ENCODE measurements around the gene ICE1.
A peak's percentile ranks its signal among the peaks of the same experiment; 100 is the strongest.
"Not testable (repeated sequence)": the region's sequence is repeated elsewhere in the genome, so short reads cannot be mapped to it uniquely, and the experiment has no call there.

Gene ICE1, protein sequence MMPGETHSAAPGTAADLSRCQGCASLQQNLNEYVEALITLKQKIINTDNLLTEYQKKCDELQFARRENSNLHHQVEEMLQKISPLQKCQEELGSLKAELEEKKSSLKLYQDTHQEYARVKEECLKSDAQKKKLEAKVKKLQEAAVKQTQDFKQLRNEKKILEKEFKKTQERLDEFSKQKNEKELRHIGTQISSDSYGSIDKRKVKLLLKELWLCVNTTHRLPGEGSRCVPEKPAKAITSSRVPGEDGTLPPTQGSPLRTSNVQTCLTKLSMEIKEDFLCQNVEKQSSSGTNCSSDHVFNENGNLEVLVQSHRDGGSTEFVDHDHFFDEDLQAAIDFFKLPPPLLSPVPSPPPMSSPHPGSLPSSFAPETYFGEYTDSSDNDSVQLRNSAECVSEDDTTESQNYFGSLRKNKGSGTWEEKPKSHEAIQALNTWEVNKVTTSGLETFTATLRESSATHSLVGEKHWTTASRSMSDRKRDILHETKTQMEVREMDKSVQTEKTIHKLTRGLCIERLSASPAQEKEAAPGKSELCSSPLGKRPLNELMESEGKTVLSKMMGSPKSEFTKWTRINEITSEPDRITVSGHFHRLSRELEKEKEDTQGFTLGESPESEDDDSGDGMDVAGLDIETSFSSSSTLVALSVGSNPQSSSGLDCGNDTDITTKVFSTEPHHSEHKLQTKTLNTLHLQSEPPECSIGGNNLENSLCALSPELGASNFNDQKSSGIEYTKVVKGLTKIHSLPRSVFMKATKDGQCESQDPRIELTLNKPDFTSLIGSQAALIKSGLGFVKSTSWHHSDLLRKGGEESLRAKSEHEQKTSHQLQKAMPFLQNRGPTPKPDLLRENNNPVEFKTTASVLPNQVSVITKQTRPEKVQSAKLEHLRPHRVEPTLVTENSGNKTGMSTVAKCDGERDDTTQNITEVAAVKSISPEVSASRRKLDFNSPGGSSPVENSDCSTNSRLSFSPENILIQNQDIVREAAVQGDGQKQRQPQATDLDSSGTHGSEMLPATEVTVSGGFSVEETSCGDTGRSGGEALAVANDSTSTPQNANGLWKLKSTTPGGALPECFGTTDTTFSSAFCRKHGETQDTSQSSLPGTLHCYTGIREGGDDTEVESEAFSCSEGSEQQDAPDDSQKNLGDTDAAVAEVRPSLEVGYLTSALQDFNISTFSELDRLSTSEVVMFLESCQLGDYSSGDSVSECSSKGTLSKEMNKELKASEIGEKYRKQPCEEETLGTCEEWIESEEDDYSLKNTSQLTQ (N-terminal part only)

DNA sequence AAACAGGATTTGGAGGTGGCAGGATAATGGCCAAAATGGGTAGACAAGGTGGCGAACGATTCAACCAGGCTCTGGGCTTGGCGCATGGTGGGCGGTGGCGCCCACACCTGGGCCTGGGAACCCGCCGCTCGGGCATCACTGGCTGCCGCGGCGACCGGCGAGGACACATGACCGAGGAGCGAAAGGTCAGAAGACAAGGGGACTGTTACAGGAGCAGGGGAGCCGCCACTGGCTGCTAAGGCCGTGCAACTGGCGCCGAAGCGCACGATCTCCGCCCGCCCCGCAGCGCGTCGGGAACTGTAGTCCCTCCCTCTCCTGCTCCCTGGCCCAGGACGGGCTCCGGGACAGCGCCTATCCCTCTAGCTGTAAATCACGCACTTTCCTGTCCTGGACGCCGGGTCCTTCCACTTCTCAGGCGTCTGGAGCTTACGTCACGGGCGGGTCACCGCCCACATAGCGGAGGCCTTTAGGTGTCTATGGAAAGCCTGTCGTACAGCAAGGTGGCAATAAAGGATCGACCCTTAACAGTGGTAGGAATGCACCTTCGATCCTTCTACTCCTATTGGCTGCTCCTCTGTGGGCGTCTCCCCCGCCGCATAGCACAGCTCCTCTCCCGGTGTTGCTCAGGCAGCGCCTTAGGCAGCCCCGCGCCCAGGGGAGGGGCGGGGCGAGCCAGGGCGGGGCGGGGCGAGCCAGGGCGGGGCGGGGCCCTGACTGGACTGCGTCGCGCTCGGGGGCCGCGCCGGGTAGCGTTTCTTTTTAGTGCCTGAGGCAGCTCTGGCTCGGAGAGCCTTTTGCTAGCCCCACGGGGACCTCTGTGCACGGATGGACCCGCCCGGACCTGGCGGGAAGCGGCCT lies at the start of gene ICE1:
TSS of gene ICE1 (plus strand) at position 717 of the 858 bp plus-strand sequence. CDS start 239 bp downstream, outside the sequence.
- peak; percentile 97 for DNase-seq

DNA sequence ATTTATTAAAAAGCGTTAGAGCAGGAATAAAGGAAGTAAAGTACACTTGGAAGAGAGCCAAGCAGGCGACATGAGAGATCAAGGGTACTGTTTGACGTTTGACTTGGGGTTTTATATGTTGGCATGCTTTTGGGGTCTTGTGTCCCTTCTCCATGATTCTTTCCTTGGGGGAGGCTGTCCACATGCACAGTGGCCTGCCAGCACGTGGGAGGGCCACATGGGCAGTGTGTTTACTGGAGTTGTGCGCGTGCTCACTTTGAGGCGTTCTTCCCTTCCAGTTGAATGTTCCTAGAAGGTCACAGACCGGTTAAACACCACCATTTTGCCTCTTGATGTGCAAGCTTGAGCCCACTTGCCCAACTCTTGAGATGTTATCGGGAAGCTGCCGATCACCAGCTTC lies 49.5 kb upstream of the ICE1 start:
- DNase-seq = no peak

DNA sequence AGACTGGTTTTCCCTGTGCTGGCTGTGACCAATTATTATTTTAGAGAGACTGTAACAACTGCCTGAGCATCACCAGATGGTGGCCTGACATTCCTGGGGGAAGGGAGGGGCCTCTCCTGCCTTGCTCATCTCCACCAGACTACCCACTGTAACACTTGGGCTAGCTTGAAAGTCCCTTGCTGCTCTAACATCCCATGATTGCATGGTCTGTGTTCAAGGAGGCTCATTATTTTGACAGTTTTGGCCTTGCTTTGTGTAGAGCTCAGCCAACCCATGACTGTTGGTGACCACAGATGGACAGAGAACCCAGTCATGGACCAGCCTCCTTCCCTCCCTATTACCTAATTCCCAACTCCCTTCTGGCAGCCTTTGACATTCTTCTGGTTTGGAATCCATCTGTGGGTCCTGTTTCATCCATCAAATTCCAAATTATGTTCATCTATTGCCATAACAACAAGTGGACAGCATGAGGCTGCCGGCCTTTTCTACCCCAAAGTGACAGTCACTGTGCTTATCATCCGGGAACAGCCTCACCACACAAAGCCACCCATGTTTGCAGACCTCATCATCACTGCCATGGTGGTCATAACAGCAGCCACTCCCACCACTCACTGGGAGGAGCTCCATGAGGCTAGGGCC lies 49.0 kb upstream of the ICE1 start:
- no peak for DNase-seq

DNA sequence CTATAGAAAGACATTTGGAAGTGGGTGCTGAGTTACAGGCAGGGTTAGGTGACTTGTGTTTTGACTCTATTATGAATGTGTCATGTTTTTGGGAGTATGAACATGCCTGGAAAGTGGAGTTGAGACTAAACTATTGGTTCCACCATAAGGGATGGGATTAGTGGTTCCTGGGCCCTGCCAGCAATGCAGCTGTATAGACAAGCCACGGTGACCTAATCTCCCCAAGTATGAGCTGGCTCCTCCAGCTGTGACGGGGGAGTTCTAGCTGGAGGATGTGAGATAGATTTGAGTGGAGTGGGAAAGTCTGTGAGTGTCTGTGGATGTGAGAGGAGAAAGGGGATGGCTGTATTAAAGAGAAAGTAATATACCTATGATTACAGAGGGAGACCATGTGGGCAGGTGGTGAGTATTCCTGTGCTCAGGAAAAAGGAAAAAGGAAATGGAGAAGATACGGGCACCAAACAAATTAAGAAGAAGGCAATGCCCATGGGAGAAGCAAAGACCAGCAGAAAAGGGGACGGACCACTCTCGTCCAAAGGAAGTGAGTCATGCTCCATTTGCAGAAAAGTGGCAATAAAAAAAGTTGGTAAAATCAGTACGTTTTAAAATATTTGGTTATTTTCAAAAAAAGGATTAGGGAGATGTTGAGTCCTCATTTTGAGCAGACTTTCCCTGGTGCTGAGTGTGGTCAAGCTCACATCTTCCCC lies 48.3 kb upstream of the ICE1 start:
- peak; percentile 47 for DNase-seq

DNA sequence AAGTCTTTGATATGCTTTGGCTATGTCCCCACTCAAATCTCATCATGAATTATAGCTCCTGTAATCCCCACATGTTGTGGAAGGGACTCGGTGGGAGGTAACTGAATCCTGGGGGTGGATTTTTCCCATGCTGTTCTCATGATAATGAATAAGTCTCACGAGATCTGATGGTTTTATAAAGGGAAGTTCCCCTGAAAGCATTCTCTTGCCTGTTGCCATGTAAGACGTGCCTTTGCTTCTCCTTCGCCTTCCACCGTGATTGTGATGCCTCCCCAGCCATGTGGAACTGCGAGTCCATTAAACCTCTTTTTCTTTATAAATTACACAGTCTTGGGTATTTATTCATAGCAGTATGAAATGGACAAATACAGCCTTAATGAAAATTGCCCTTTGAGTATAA lies 44.7 kb upstream of the ICE1 start:
- DNase-seq = no peak

DNA sequence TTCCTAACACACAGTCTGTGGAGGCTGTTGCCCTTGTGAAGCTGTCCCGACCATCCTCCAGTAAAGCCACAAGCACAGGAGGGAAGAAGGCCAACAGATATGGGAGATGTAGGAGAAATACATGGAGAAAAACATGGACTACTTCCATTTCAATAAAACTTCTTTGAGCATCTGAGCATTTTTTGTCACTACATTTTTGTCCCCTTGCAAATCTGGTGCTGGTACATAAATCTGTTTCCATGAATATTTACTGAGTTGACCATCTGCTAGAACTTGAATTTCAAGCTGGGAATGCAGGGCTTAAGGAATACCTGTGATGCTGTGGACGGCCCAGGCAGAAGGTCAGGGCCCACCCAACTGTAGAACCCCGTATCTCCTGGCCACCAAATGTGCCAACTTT lies 43.9 kb upstream of the ICE1 start:
- no peak for DNase-seq

DNA sequence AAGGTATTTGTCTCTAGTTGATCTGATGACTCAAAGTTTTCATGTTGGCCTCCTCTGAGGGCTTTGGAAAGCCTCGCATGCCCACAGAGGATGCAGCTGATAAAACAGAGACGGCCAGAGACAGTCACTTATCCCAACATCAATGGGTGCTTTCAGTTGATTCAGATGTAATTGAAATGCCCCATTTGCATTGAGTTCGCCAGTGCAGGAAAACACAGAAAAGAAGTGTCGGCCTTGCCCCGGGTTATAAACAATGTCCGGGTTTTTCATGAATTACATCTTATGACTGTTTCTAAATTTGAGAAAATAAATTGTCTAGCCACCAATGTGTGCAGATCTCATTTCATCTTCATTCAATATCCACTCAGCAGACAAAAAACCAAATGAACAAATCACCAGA lies 42.2 kb upstream of the ICE1 start:
- no peak for DNase-seq

DNA sequence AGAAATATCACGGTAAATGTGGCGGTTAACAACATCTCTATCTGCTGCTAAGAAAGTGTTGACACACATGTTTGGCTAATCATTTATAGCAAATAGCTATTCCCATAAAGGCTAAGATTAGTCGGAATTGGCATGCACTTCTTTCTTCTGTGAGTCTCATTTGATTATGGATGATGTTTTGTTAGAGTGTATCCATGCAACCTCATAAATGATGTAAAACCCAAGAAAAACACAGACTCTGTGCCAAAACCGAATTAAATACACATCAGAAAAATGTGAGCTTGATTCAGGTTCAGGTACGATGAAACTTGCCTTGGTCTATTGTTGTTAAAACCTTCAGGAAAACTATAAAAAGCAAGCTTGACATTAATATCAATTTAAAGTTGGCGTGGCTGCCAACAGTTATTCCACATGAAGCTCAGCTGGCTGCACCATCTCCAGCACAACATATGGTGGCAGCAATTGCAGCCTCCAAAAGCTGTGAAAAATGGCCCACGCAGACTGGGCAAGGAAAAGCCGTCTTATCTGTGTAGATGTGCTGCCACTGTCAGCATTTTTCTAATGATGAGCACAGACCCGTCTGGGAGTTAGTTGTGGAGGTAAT lies 41.1 kb upstream of the ICE1 start:
- no peak for DNase-seq

DNA sequence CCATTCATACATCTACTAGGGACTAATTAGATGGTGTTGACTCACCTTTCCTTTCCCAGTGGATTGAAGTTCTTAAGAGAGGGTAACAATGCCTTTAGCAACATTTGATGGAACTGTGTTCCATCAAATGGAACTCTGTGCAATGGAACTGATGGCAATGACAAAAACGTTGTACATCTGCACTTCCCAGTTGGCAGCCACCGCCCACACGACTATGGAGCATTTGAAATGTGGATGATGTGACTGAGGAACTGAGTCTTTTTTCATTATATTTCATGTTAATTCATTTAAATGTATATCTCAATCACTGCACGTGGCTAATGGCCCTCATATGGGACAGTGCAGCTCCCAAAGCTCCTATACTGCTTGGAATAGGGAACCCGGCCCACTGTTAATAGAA lies 39.0 kb upstream of the ICE1 start:
- no peak for DNase-seq

DNA sequence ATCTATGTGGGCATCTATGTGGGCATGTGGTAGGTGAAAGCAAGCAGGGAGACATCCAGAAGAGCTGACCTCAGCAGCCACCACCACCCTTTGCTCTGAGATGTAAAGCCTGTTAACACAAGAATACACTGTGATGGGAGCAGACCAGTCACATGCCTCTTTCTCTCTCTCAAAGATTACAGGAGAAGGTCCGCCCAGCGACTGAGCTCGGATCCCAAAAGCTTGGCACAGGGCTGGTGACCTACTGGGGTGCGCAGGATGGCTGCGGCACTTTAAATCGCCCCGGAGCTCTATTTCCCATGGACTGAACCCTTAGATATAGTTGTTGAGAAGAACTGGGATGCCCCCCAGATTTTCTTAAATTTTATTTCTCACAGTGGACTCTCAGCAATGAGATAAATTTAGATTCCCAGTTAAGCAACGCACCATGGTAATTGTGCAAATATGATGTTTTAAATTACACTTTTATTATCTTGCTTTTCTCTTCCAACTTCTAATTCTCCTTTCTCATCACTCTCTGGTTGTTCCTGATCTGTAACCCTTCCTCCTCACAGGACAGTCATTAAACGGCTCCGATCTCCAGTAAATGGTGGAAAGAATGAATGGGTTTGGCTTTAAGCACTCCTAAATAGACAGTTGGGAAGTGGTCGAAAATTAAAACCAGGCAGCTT lies 37.7 kb upstream of the ICE1 start:
- DNase-seq = no peak

DNA sequence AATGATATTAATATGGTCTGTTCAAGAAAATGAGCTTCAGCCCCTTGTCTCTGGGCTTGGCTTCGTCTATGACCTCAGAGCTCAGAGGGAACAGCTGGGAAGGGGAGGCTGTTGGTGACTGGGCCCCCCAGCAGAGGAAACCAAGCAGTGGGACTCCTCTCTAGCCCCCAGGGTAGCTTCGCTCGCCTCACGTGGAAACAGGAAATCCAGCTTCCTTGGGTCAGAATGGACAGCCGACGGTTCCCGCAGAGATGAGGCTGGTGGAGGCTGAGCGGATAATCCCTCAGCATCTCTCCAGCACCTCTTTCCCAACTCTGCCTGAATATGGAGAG lies 37.2 kb upstream of the ICE1 start:
- no peak for DNase-seq

DNA sequence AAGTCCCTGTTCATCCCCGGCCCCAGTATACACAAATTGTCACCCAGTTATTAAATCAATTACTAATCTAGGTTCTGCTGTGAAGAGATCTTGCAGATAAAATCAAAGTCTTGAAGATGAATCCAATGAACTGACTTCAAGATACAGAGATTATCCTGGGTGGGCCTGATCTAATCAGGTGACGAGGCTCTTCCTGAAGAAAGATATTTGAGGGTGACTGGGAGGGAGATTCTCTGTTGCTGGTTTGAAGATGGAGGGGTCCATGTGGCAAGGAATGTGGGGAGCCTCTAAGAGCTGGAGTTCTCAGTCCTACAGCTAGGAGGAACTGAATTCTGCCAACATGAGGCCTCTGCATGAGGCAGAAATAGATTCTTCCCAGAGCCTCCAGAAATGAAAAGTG lies 36.1 kb upstream of the ICE1 start:
- no peak for DNase-seq

DNA sequence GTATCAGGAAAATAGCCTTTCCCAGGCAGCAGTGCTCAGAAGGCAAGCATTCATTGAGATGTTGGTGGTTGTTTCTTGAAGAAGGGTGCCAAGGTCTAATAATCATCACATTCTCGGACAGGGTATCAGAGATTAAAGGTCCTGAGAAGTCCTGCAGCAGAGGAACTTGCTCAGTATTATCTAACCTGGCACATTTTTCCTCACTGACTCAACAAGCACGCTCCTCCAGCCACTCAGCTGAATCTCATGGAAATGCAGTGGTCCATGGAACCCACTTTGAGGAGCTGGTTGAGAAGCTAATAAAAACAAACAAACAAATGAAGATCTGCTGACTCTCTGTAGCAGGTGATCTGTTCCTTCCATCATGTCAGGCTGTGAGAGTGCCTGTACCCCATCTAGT lies 35.3 kb upstream of the ICE1 start:
- no peak for DNase-seq

DNA sequence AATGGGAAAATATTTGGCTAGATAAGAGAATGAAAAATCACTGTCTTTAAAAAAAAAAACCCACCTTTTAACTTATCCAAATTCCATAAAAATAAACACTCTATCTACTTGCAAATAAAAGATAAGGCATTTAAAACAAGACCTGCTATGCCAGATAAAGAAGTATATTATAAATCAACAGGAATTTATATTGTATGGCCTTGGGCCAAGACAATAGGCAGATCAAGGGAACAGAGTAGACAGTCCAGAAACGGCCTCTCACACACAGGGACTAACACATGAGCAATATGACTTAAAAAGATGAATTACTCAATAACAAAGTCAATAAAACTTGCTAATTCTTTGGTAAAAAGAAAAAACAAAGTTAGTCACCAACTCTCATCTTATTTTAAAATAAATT lies 34.7 kb upstream of the ICE1 start:
- no peak for DNase-seq

DNA sequence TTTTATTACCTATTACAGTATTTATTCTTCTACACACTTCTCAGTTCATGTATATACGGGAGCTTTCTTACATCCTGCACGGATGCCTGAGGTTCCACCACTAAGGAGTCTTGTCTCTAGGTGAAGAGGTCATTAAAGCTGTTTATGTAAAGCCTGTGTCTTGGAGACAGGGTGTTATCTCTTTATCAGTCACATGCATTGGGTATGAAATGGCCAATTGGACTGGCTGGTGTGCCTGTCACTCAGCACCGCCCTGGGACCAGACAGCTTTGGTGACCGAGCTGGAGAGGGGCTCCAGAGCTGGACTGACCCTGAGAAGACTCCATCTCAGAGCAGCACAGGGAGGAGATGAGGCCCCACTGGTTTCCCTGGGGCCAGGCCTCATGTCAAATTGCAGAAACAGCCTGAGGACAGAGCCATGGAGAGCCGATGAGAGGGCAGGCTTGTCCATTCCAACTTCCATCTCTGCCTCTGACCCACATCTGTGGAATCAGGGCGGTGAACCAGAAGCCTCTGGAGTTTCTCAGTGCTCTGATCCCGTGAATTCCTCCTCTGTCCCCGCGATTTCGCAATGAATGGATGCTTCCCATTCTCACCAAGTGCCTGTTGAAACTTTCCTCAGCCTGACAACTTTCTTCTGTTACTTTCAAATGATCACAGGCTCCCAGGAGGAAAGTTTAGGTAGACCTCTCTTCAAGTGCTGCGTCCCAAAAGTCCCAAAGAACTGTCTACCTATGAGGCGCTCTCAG lies 32.2 kb upstream of the ICE1 start:
- not testable (repeated sequence) for DNase-seq

DNA sequence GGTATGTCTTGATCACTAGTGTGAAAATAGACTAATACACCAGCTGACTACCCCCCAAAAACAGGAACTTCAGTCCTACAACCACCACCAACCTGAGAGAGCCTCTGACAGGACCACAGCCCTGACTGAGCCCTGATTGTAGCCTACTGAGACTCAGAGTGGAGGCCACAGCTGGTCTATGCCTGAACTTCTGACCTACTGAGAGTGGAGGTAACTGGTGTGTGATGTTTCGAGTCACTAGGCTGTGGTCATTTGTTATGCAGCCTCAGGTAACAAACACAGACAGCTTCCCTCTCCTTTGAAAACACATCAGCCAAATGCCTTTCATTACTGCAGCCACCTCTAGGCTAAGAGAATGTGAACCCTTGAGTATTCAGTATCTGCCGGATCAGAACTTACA lies 30.0 kb upstream of the ICE1 start:
- not testable (repeated sequence) for DNase-seq

DNA sequence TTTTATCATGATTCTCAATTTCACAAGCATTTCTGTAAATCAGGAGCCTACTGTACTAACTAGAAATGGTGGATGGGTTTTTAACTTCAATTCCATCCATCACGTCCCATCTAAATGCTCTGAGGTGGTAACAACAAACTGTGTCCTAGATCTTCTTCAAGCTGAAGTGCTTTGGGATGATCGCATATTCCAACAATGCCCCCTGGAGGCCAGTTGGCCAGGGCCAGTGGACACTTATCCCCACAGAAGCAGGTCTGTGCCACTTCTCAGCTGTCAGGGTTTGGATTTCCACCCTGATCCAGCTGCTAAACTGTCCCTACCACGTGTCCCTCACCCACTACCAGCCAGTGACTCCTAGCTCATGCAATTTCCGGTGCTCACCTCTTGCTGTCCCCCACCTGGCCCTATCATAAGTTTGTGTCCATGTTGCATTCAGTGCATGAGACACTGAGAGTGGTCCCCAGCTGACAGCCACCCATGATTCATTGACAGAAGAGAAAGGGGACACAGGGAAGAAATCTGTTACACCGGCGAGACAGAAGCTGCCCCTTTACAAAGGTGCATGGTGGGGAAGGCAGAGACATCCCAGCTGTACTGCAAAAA lies 28.0 kb upstream of the ICE1 start:
- DNase-seq = peak; percentile 68

DNA sequence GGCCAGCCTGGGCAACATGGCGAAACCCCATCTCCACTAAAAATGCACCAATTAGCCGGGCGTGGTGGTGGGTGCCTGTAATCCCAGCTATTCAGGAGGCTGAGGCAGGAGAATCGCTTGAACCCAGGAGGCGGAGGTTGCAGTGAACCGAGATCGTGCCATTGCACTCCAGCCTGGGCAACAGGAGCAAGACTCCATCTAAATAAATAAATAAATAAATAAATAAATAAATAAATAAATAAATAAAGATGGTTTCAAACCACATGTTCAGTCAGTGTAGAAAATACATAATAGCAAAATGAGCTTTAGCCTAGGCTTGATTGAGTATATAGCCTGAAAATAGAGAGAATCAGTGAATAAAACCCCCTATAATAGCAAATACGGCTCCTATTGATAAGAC lies 27.4 kb upstream of the ICE1 start:
- DNase-seq = not testable (repeated sequence)

DNA sequence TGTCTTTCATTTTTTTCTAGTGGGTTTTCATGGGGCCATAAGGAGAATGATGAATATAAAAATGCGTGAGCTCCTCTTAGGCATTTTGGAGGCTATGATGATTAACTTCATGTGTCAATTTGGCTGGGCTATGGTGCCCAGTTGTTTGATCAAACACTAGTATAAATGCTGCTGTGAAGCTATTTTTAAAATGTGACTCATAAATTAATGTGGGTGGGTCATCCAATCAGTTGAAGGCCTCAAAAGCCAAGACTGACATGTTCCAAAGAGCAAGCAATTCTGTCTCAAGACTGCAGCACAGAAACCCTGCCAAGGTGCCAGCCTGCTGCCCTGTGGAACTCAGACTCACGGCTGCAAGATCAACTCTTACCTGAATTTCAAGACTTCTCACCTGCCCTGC lies 24.4 kb upstream of the ICE1 start:
- DNase-seq = no peak
